Right hindlimb (tissue), 1 donor: Measurements from ENCODE around the gene POU3F3.

Experiments used
- DNase-seq: peaks from one replicate; pipeline ENCODE4 v3.0.0-alpha.2; 2018

The POU3F3 gene

GRCh38 chr2:104853534-104854497, at the start of gene POU3F3:
TSS of gene POU3F3 (plus strand) at chr2:104854115. CDS start at chr2:104855511, 1,396 bp downstream.
- DNase-seq, result peak; percentile 91

DNA sequence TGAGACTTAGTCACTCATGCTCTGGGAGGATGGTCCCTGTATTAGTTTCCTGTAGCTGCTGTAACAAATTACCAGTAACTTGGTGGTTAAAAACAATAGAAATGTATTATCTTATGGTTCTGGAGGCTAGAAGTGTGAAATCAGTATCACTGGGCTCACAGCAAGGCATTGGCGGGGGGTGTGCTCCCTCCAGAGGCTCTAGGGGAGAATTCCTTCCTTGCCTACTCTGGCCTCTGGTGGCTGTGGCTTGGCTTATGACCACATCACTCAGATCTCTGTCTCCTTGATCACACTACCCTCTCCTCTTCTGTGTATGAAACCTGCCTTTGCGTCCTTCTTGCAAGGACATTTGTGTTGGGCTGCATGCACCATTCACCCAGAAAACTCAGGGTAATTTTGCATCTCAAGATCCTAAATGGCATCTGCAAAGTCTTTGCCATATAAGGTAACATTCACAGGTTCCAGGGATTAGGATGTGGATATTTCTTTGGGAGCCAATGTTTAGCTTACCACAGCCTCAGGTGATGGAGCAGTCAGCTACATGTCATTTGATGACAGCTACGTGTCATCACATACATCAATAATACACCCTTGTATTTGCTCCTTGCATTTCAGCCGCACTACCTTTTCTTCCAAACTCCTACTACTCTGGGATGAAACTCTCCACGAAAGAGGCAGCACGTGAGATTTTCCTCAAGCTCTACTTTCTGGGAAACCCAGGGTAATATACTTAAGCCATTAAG, 49.6 kb upstream of the POU3F3 start:
- DNase-seq, result no peak

GRCh38 chr2:104812286-104812685, 41.6 kb upstream of the POU3F3 start:
- no peak for DNase-seq

- DNase-seq, result no peak
Observed at GRCh38 chr2:104816143-104816542, 37.8 kb upstream of the POU3F3 start.

DNA sequence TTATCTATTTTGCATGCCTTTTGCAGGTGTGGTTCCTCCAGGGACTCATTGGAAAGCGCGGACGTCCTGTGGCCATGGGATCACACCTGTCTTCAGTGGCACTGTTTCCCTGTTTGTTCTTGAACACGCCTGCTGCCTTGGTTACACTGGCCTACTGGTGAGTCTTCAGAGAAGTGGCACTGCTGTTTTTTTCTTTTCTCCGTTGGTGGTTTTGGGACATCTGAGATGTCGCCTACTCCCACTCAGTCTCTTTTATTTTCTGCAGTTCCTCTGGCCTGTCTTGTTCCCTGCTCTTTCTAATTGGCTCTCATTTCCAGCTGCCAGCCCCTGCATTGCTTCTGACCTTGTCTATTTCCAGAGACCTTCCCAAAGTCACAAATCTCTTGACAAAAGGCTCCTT, 35.7 kb upstream of the POU3F3 start:
- no peak for DNase-seq

DNA sequence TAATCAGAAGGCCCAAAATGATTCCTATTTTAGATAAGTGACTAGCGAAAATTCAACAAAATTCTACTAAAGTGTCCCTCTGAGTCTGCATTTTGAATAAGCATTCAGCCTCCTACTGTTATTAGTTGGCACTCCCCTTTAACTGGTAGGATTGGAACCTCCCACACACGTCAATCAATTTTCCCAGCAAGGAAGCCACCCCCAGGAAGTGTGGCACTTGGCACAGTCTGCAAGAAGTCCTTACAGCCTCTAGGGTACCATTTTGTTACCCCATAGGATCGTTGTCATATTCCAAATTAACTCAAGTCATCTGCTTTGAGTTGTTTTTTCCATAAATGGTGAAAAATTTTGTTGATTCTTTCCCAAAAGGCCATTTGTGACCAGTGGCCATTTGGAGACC, 33.8 kb upstream of the POU3F3 start:
- no peak for DNase-seq

GRCh38 chr2:104825124-104825865, 28.6 kb upstream of the POU3F3 start:
- no peak for DNase-seq

DNA sequence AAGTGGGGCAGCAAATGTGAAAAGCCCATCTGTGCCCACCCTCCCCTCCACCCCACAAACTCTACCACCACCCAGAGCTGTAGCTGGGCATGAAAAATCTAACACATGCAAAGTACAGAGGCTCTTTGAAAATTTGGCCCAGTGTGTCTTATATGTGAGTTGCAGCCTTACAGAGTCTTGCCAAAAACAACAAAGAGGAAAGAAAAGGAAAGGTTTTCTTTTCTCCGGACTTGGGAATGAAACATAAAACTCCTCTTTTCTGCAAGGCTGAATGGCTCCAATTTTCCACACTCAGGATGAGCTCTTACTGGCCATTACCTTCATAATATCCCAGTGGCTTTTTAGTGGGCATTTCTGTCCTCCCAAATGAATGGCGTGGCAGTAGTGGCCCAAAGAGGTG, 27.9 kb upstream of the POU3F3 start:
- no peak for DNase-seq

- DNase-seq, result no peak
Observed at GRCh38 chr2:104831742-104832141, 22.2 kb upstream of the POU3F3 start.

DNA sequence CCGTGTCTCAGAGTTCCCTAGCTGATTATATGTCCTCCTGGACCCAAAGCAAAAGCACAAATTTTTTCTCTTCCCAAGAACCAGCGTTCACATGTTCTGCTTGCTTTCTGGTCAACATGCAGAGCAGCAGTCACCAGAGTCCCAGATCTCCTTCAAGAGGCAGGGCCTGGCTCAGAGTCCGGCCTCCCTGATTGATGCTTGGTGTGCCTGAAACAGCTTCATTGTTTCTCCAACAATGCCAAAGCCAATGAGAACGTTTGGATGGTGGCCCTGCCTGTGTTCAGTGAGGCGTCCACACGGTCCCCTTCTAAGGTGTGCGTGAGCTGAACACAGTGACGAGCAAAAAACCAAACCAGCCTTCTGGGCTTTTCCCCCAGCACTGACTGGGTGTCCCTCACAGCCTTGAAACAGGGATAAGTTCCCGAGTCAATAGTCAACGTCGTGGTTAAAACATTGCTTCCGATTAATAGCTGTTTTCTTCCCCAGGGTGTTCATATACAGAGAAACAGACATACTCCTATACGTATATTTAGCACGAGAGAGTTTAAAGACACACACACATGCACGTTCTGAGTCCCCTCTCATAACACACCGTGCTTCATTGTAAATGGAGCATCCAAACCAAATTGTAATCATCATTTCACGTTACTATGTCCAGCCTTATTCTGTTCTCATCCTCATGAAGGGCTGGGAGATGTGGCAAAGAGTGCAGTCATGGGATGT, 19.3 kb upstream of the POU3F3 start:
- DNase-seq, result no peak

- no peak for DNase-seq
Observed at GRCh38 chr2:104836265-104836664, 17.6 kb upstream of the POU3F3 start.

- no peak for DNase-seq
Observed at GRCh38 chr2:104836841-104837240, 17.1 kb upstream of the POU3F3 start.

DNA sequence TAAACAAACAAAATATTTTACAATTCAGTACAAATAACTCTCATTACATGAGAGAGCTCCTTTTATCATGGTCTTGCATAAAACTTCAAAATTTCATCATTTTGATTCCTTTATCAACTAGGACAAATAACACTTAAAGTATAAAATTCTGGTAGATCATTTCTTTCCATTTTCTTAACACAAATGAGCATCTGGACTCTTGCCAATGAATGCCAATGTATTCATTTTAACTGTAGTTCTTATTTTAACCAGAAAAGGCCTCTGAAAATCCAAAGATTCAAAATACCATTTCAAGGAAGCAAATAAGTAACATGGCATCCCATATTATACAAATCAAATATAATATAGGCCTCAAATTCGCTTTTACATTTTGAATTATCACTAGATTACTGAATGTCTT, 13.8 kb upstream of the POU3F3 start:
- DNase-seq, result no peak

DNA sequence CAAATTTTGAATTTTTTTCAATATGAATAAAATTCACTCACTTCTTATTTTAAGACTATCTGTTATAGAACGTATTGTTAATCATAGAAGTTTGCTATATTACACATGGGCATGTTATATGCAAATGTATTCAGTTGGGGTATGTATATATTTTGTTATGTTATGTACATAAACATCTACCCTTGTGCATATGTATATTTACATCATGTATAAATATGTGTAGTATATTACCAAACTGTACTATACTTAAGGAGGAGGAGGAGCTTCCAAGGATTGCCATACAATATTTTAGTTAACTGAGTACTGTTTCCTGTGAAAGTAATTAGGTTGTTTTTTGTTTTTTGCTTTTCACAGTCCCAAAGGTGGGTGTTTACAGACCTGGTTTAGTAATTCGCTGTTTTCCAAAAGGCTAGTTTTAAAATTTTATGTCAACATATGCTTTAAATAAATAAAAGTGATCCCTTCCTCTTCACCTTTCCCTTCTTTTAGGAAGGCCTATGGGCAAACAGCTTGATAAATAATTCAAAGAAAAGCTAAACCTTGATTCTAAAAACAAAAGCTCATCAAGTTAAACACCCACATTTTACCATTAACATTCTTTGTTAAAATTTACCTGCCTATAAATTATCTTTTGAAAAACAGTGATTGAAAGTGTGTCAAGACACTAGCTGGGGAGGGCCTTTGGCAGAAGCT, 12.9 kb upstream of the POU3F3 start:
- no peak for DNase-seq

DNA sequence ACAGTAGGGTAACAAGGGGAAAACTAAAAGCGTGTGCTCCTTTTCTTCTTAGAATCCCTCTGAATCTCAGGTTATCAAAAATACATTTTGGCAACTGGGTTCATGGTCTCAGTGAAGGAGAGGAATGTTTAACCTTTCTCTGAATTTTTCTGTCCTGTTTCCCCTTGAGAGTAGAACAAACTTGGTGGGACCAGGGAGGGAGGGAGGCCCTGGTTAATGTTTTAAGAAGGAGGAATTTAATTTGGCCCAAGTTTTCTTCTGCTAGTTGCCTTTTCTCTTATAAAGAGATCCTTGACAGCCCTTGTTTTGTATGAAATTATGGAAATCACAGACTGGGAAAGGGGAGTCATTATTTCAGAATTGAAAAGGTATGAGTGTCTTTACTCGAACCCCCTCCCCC, 12.2 kb upstream of the POU3F3 start:
- no peak for DNase-seq

DNA sequence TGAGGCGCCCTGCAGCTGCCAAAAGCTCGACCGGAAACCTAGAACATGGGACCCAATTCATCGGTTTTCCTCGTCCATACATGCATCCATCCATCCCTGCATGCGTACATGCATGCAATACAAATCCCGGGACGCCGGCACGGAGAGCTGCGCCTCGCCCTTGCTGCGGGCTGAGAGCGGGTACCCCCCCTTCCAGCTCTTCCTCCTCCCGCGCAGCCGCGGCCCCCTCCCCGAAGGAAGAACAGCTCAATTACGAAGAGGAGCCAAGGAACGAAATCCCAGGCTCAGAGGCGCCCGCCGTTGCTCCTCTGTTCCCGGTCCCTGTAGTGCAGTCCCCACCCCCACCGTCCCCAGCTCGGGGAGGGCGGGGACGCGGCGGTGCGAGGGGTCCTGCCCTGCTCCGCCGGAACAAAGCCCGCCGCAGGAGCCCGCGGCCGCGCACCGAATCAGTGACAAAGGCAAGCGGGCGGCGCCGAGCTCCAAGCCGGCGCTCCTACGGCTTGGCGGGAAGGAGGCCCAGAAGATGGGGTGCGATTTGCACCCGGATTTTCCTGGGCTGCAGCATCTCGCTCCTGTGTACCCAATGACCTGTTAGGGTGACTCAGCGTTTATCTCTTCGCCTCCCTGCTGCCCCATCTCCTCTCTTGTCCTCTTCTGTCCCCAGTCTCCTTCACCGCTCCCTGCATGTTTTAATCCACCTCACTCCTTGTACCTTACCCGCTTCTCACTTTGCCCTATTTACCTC, 8.9 kb upstream of the POU3F3 start:
- peak; percentile 32 for DNase-seq

GRCh38 chr2:104845552-104845931, 8.4 kb upstream of the POU3F3 start:
- DNase-seq, result no peak

- DNase-seq, result no peak
Observed at GRCh38 chr2:104845946-104846785, 7.7 kb upstream of the POU3F3 start.

GRCh38 chr2:104846786-104847585, 6.9 kb upstream of the POU3F3 start:
- DNase-seq, result no peak
